CD14-positive monocyte (primary cell): ENCODE data around the gene ELMO3. TPM values are rescaled to one million over a fixed set of nuclear protein-coding genes. Genes with fewer than 3 reads are reported as not detected.
A peak's percentile ranks its signal among the peaks of the same experiment; 100 is the strongest.

ENCODE experiments used
- DNase-seq, 3 donors: peaks; one replicate each; pipeline ENCODE4 v3.0.0-alpha.2; 2011 to 2022
- H2AFZ ChIP-seq: 2 replicates; pipeline ENCODE4 v1.6.0; 2012; ENCODE audit warnings: mild to moderate bottlenecking, low read depth, low read length, inconsistent platforms; ENCODE audit not compliant: insufficient read depth, poor library complexity, severe bottlenecking
- H3K27ac ChIP-seq, 2 donors: 1 replicate in 1 of 2; 2 replicates in 1 of 2; pipeline ENCODE4 v1.5.1; 2012 to 2013; ENCODE audit warnings: low read length in 2 of 2, control low read depth in 1 of 2, inconsistent platforms in 1 of 2, low read depth in 1 of 2, mild to moderate bottlenecking in 1 of 2
- H3K27me3 ChIP-seq, 2 donors: one replicate each; pipeline versions ENCODE4 v1.6.0 to v1.6.1; 2011 to 2013; ENCODE audit warnings: low read length in 2 of 2; ENCODE audit not compliant: control insufficient read depth in 2 of 2, insufficient read depth in 2 of 2
- H3K36me3 ChIP-seq, 2 donors: replicated peaks in 1 of 2; 1 replicate in 1 of 2; 2 replicates in 1 of 2; pipeline versions ENCODE4 v1.5.1 to v1.6.1; 2012 to 2013; ENCODE audit warnings: low read length in 2 of 2, control low read depth in 1 of 2, inconsistent platforms in 1 of 2, mild to moderate bottlenecking in 1 of 2; ENCODE audit not compliant: insufficient read depth in 2 of 2, control insufficient read depth in 1 of 2
- H3K4me1 ChIP-seq, 2 donors: 1 replicate in 1 of 2; 2 replicates in 1 of 2; pipeline versions ENCODE4 v1.5.1 to v1.6.1; 2012 to 2013; ENCODE audit warnings: low read length in 2 of 2, control low read depth in 1 of 2, inconsistent platforms in 1 of 2, mild to moderate bottlenecking in 1 of 2, moderate library complexity in 1 of 2; ENCODE audit not compliant: insufficient read depth in 2 of 2, control insufficient read depth in 1 of 2
- H3K4me2 ChIP-seq: replicated peaks from 2 replicates; pipeline ENCODE3; 2012; ENCODE audit warnings: low read length, moderate library complexity, mild to moderate bottlenecking; ENCODE audit not compliant: poor library complexity, severe bottlenecking; ENCODE audit errors: extremely low read depth
- H3K4me3 ChIP-seq, 3 experiments: fragments of 200-600 bp in 1 of 3; sonication (generic) in 1 of 3; replicated peaks in 1 of 3; 1 replicate in 2 of 3; 2 replicates in 1 of 3; pipeline ENCODE4 v1.5.1; 2011 to 2013; ENCODE audit warnings: low read length in 3 of 3, mild to moderate bottlenecking in 3 of 3, control low read depth in 2 of 3, low read depth in 2 of 3, inconsistent platforms in 1 of 3, moderate library complexity in 1 of 3
- H3K79me2 ChIP-seq: 2 replicates; pipeline ENCODE4 v1.6.0; 2012; ENCODE audit warnings: mild to moderate bottlenecking, control low read depth, inconsistent platforms, low read length, moderate library complexity; ENCODE audit not compliant: insufficient read depth
- H3K9ac ChIP-seq: 2 replicates; pipeline ENCODE4 v1.6.0; 2017; ENCODE audit warnings: low read length, mild to moderate bottlenecking; ENCODE audit not compliant: insufficient read depth, poor library complexity, severe bottlenecking
- H3K9me3 ChIP-seq, 2 donors: replicated peaks in 1 of 2; 1 replicate in 1 of 2; 2 replicates in 1 of 2; pipeline versions ENCODE4 v1.5.1 to v1.6.1; 2012 to 2013; ENCODE audit warnings: low read length in 2 of 2, control low read depth in 1 of 2; ENCODE audit not compliant: control insufficient read depth in 1 of 2, insufficient read depth in 1 of 2
- H4K20me1 ChIP-seq: 2 replicates; pipeline ENCODE4 v1.6.0; 2012; ENCODE audit warnings: mild to moderate bottlenecking, low read length, control low read depth, moderate library complexity; ENCODE audit not compliant: insufficient read depth
- H3K27ac Mint-ChIP-seq, 7 donors: one replicate each; pipeline ENCODE4 v1.8.0; 2020; ENCODE audit warnings: mild to moderate bottlenecking in 7 of 7, mixed read lengths in 7 of 7, moderate library complexity in 6 of 7, inconsistent platforms in 2 of 7
- H3K27me3 Mint-ChIP-seq, 3 donors: one replicate each; pipeline ENCODE4 v1.8.0; 2021 to 2022; ENCODE audit warnings: low read depth in 3 of 3, mild to moderate bottlenecking in 3 of 3, mixed read lengths in 3 of 3, moderate library complexity in 3 of 3, inconsistent platforms in 1 of 3
- H3K36me3 Mint-ChIP-seq, 2 donors: one replicate each; pipeline ENCODE4 v1.8.0; 2020; ENCODE audit warnings: mixed read lengths in 2 of 2, inconsistent platforms in 1 of 2, mild to moderate bottlenecking in 1 of 2
- H3K4me1 Mint-ChIP-seq: one replicate; pipeline ENCODE4 v1.8.0; 2020; ENCODE audit warnings: mild to moderate bottlenecking, mixed read lengths
- H3K4me3 Mint-ChIP-seq, 2 donors: one replicate each; pipeline ENCODE4 v1.8.0; 2020; ENCODE audit warnings: mild to moderate bottlenecking in 2 of 2, mixed read lengths in 2 of 2, moderate library complexity in 1 of 2
- H3K9me3 Mint-ChIP-seq, 7 donors: one replicate each; pipeline ENCODE4 v1.8.0; 2020 to 2022; ENCODE audit warnings: mixed read lengths in 7 of 7, mild to moderate bottlenecking in 6 of 7, moderate library complexity in 6 of 7, inconsistent platforms in 2 of 7
- CTCF ChIP-seq: fragments of 200-600 bp; IDR thresholded peaks from one replicate; pipeline ENCODE4 v1.8.0; 2022; ENCODE audit warnings: antibody characterized with exemption, mild to moderate bottlenecking
- WGBS: methylation state at CpG from one replicate; pipeline ENCODE4 v1.1.5; 2013; ENCODE audit warnings: missing lambda C conversion rate; ENCODE audit not compliant: insufficient coverage; 5-methylcytosine and 5-hydroxymethylcytosine counted together
- intact Hi-C, 2 donors: fragments of 100-400 bp; cut with micrococcal nuclease; formaldehyde crosslinking; loops; one replicate each; pipeline versions ENCODE4 v1.15.0 to v1.15.1; 2023
- polyA plus RNA-seq, 3 donors: library from polyadenylated mRNA; depleted of rRNA in 1 of 3; unstranded in 2 of 3; stranded (reverse) in 1 of 3; fragments of 300-500 nt in 2 of 3; fragments of >200 nt in 1 of 3; fragmentation: Illumina TruSeq in 2 of 3; gene quantifications; 1 replicate in 2 of 3; 2 replicates in 1 of 3; pipeline ENCODE4 v1.2.3, GENCODE V29; 2012 to 2021

The ELMO3 gene
- polyA plus RNA-seq, 3 donors, result 0.15 to 7.0 TPM; not detected in 1

GRCh38 chr16:67237396-67238277 is 38.7 kb downstream of the ELMO3 start:
- no peak overlapping the region for H3K9ac ChIP-seq
- peaks cover 16% of the 10 kb centered on the region in 2 donors for H3K4me1 ChIP-seq
- H3K27ac ChIP-seq, result peak overlapping the region in 1 of 2 donors; percentile 1
- peaks cover 25% of the 10 kb centered on the region for H3K4me1 Mint-ChIP-seq
- H4K20me1 ChIP-seq, result peaks cover 60% of the 10 kb centered on the region
- H2AFZ ChIP-seq, result no peak overlapping the region
- intact Hi-C loops, result no loop called here
- H3K4me3 Mint-ChIP-seq, result no peak overlapping the region
- no peak overlapping the region for H3K4me2 ChIP-seq
- 100% methylated on average over 3 of the region's 16 CpGs for WGBS
- no peak overlapping the region for H3K4me3 ChIP-seq
- no peaks in the 10 kb centered on the region for H3K27me3 ChIP-seq
- peak overlapping the region in 4 of 7 donors; percentile 26 to 71 (median 50) for H3K27ac Mint-ChIP-seq
- H3K9me3 ChIP-seq, result no peaks in the 10 kb centered on the region
- peaks cover 70 to 88% of the 10 kb centered on the region in 2 donors for H3K36me3 Mint-ChIP-seq
- TF ChIP-seq CTCF, result no peak
- H3K27me3 Mint-ChIP-seq, result peaks cover 0 to 4% (median 2%) of the 10 kb centered on the region in 3 donors
- peaks cover 23% of the 10 kb centered on the region for H3K79me2 ChIP-seq
- peaks cover 0 to 3% (median 0%) of the 10 kb centered on the region in 7 donors for H3K9me3 Mint-ChIP-seq
- H3K36me3 ChIP-seq, result peaks cover 59 to 77% of the 10 kb centered on the region in 2 donors
- no peak for DNase-seq

DNA sequence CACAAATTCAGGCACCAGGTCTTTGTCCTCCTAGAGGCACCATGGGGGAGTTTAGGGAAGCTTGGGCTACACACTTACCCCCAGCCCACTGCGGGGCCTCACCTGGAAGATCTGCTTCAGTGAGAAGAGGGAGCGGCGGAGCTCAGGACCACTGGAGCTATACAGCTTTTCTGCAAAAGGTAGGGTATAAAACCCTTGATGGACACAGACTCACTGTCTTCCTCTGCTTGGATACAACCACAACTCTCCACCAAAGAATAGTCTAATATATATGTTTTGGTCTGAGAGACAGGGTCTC is 39.3 kb downstream of the ELMO3 start:
- WGBS, result no CpG with 5 or more reads among the region's 3 CpGs
- Mint-ChIP-seq H3K36me3 (peaks cover 68 to 84% of the 10 kb centered on the region in 2 donors), H3K27ac (no peak overlapping the region), H3K4me1 (peaks cover 29% of the 10 kb centered on the region), H3K27me3 (peaks cover 0 to 4% (median 2%) of the 10 kb centered on the region in 3 donors), H3K4me3 (no peak overlapping the region), H3K9me3 (peaks cover 0 to 3% (median 0%) of the 10 kb centered on the region in 7 donors)
- H3K27ac ChIP-seq, result no peak overlapping the region
- peaks cover 60% of the 10 kb centered on the region for H4K20me1 ChIP-seq
- H3K36me3 ChIP-seq, result peaks cover 58 to 74% of the 10 kb centered on the region in 2 donors
- DNase-seq, result no peak
- H3K4me1 ChIP-seq, result peaks cover 21 to 22% of the 10 kb centered on the region in 2 donors
- intact Hi-C loops, result no loop called here
- no peak overlapping the region for H2AFZ ChIP-seq
- peaks cover 28% of the 10 kb centered on the region for H3K79me2 ChIP-seq
- H3K27me3 ChIP-seq, result no peaks in the 10 kb centered on the region
- H3K9ac ChIP-seq, result no peak overlapping the region
- TF ChIP-seq CTCF, result no peak
- H3K4me2 ChIP-seq, result no peak overlapping the region
- H3K4me3 ChIP-seq, result no peak overlapping the region
- H3K9me3 ChIP-seq, result no peaks in the 10 kb centered on the region
